Activated naive CD8-positive, alpha-beta T cell treated with anti-CD3 and anti-CD28 coated beads, Interleukin-2, amount 50 U/mL, for 16 hours (primary cell): Measurements from ENCODE around the gene CBX2.

ENCODE experiments used
- DNase-seq: peaks from one replicate; pipeline ENCODE4 v3.0.0-alpha.2; 2020; ENCODE audit warnings: low read depth, low spot score

The CBX2 gene

DNA sequence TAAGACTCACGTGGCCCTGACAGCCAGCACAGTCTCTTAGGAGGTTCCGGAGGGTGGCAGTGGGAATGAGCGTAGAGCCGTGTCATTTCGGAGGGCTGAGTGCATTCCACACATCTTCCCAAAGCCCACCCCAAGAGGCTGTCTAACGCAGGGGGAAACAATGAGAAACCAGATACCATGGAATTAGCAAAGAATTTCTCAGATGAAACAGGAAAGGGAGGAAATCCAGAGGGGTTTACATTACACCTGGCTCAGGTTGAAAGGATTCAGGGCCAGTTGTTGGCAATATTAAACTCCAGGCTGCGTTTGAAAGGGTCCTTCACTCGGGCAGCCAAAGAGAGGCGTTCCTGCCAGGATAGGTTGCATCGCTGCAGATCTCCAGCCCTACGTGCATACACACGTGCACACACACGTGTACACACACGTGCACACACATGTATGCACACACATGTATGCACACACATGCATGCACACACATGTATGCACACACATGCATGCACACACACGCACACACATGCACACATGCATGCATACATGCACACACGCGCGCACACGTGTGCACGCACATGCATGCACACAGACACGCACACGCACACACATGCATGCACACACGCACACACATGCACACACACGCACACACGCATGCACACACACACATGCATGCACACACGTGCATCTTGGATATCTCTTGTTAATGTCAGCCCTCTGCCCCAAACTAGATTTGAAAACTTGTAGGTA is 49.1 kb downstream of the CBX2 start:
- DNase-seq, result no peak

DNA sequence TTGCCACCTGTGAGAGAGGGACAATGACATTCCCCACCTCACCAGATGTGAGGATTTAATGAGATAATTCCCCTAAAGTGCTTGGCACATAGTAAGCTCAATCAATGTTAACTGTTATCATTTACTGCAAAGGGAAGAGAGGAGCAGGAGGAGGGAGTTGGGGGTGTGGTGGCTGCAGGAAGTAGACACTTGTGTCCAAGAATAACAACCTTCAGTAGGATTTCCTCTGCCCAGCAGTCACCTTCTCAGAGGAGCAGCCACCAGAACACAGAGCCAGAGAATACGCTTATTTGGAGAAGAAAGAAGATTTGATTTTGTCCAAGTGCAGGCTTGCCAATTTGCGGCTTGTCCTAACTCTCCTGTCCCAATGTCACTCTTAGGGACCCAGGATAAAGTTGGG is 51.1 kb downstream of the CBX2 start:
- DNase-seq, result no peak

GRCh38 chr17:79829457-79829856 is 51.5 kb downstream of the CBX2 start:
- DNase-seq, result no peak

- DNase-seq, result no peak
Observed at GRCh38 chr17:79830303-79830702, 52.4 kb downstream of the CBX2 start.

DNA sequence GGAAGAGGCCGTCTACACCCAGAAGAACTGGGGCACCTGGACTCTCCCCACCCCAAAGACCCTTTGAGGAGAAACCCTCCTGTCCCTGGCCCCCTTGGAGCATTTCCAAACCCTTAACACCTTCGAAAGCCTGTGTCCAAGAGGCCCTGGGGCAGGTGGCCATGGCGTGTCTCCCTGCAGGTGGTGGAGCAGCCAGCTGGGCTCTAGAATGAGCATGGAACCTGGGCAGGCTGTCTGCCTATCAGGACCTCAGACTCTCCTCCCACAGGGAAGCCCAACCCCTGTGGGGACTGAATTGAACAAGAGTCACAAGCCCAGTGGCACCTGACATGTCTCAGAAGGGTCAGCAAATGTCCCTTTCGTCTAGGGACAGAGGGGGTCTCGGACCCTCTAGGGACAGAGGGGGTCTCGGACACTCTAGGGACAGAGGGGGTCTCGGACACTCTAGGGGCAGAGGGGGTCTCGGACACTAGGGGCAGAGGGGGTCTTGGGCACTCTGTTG is 52.9 kb downstream of the CBX2 start:
- DNase-seq, result no peak

DNA sequence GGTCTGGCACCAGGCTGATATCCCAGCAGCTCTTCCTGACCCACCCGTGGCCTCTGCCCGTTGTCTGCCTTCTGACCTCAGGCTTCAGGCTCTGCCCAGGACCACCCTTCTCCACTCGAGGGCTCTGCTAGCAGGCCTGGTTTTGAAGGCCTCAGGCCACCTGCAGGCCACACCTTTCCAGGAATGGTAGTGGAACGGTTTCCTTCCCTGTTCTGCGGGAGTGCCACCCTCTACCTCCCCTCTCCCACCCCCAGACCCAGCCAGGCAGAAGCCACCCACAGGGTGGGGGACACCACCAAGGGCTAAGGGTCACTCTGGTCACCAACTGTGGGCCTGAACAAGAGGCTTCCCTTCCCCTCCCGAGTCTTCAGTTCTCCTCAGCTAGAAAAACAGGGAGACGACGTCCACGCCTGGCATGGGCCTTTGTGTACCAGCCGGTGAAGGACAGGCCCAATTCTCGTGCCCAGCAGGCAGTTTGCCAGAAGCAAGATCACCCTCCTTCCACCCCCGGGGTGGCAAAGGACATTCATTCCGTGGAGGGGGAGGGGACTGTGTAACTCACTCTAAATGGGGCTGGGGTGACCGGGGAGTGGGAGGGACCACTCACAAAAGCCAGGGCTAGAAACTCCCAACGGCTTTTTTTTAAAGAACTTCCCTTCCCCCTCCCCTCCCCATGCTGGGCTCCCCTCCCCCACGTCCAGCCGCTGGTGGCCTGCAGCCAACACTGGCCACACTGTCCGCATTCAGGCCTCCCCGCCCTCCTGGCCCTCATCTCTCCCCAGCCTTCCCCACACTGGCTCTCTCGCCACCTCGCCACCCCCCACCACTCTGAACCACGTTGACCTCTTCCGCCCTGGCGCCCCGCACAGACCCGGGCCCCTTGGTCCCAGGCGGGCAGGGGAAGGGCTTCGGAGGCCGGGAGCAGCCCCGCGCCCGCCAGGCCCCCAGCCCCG is 53.6 kb downstream of the CBX2 start:
- no peak for DNase-seq

- DNase-seq, result no peak
Observed at GRCh38 chr17:79832218-79833109, 54.5 kb downstream of the CBX2 start.

- no peak for DNase-seq
Observed at GRCh38 chr17:79833110-79833450, 55.1 kb downstream of the CBX2 start.

DNA sequence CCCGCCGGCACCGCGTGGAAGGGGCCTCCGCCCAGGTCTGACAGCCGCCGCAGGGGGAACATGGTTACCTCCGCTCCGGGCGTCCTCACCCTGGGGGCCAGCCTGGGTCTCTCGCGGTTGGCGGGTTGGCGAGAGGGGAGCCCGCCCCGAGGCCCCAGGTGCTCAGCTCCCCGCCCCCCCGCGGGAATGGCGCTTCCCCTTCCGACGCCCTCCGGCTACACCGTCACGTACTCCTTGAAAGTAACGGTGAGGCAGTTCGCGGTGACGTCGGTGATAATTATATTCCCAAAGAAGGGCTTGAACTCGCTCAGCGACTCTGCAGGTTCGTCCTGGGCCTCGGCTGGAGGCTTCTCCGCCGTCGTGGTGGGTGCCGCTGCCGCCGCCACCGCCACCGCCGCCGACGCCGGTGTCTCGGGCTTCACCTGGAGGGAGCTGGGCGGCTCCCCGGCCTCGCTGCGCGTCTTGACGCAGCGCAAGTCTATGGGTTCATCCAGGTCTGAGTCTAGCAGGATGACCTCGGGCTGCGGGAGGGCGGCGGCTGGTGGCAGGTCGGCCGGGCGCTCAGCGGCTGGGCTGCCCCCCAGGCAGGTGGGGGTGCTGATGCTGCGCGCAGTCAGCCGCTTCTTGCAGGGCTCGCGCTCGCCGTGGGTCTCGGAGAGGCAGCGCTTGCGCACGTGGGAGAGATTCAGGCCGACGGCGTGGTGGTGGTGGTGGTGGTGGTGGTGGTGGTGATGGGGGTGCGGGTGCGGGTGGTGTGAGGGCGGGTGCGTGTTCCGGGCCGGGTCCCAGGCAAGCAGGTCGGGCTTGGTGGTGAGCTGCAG is 56.0 kb downstream of the CBX2 start:
- DNase-seq, result no peak

DNA sequence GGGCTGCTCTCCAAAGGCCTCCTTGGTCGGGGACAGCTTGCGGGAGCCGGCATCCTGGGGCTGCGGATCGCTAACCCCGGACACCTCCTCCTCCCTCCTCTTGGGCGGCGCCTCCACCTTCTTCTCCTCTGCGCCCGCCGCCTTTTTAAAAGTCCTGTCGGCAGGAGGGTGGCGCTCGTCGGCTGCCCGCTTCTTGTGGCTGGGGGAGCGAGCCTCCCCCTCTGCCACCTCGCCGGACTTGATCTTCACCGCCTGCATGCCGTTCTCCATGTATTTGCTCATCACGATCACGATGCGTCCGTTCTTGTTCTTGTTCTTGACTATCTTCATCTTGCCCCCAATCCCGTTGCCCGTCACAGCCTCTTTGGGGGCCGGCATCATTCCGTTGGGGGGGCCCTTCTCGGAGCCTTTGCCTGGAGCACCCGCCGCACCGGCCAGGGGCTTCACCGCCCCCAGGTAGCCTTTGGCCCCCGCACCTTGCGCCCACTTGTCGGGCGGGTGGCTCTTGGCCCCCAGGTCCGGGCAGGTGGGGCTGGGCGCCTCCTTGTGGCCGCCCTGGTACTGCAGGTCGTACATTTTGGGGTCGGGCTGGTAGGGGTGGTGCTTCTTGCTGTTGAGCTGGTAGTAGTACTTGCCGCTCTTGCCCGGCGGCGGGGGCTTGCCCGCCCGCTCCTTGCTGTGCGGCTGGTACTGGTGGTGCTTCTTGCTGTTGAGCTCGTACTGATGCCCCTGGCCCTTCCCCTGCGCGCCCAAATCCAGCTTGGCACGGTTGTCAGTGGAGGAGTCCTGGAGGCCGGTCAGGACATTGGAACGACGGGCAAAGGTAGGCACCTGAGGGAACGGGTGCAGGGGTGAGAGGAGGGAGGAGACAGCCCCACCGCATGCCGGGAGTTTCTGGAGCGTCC is 56.9 kb downstream of the CBX2 start:
- no peak for DNase-seq

GRCh38 chr17:79835470-79835899 is 57.5 kb downstream of the CBX2 start:
- no peak for DNase-seq

GRCh38 chr17:79835953-79836509 is 58.1 kb downstream of the CBX2 start:
- DNase-seq, result no peak

- no peak for DNase-seq
Observed at GRCh38 chr17:79836510-79836971, 58.6 kb downstream of the CBX2 start.

- no peak for DNase-seq
Observed at GRCh38 chr17:79836972-79837887, 59.3 kb downstream of the CBX2 start.
